Left lung (tissue), 10 donors: ENCODE results near the gene WASF3. TPM values are rescaled to one million over a fixed set of nuclear protein-coding genes. Genes with fewer than 3 reads are reported as not detected.

Source experiments
- ATAC-seq: fragments of 200-7000 bp; cut with Tn5 transposase; one replicate; pipeline ENCODE4 v1.9.1; 2020; ENCODE audit warnings: moderate library complexity
- DNase-seq, 4 donors: peaks; one replicate each; pipeline ENCODE4 v3.0.0-alpha.2; 2013 to 2020
- H3K27ac ChIP-seq, 2 donors: fragments of 200-600 bp; sonication (generic) in 1 of 2; one replicate each; pipeline versions ENCODE4 v1.5.0 to v1.8.0; 2020 to 2021
- H3K27me3 ChIP-seq, 2 donors: fragments of 200-600 bp; sonication (generic) in 1 of 2; one replicate each; pipeline versions ENCODE4 v1.5.0 to v1.8.0; 2020 to 2021
- H3K36me3 ChIP-seq, 2 donors: fragments of 200-600 bp; sonication (generic) in 1 of 2; one replicate each; pipeline versions ENCODE4 v1.5.0 to v1.8.0; 2020 to 2021
- H3K4me1 ChIP-seq, 2 donors: fragments of 200-600 bp; one replicate each; pipeline ENCODE4 v1.8.0; 2021
- H3K4me3 ChIP-seq, 2 donors: fragments of 200-600 bp; sonication (generic) in 1 of 2; one replicate each; pipeline versions ENCODE4 v1.5.0 to v1.8.0; 2020 to 2021; ENCODE audit warnings: mild to moderate bottlenecking in 1 of 2
- H3K9me3 ChIP-seq, 2 donors: fragments of 200-600 bp; sonication (generic) in 1 of 2; one replicate each; pipeline versions ENCODE4 v1.5.0 to v1.8.0; 2020 to 2021
- intact Hi-C, 2 donors: fragments of 100-400 bp; cut with DNase I; formaldehyde crosslinking; loops; one replicate each; pipeline versions ENCODE4 v1.11.2 to v1.14.2; 2022
- polyA plus RNA-seq, 6 donors: library from polyadenylated mRNA; unstranded; fragments of 120-200 nt; gene quantifications; one replicate each; pipeline ENCODE4 v1.2.1, GENCODE V29; 2013; ENCODE audit not compliant: insufficient read length in 6 of 6
- total RNA-seq, 2 donors: library from RNA; stranded (reverse); fragmentation: NEBNext Ultra II Directional; extraction: Animal tissue kit (Norgen Biotek cat#: 25700); gene quantifications; one replicate each; pipeline ENCODE4 v1.2.1, GENCODE V29; 2021
- TF ChIP-seq, protein P1 (sequence below), 2 donors: fragments of 200-600 bp; sonication (generic) in 1 of 2; IDR thresholded peaks; one replicate each; pipeline versions ENCODE4 v1.5.0 to v1.8.0; 2021; ENCODE audit warnings: antibody characterized with exemption in 2 of 2
- donor health status: DM: no; HTN: yes; CAD: no.
- donor health status: DM: no; HTN: no; CAD: no.

The WASF3 gene
- total and polyA plus RNA-seq, 8 donors: 10.9 to 24.5 (median 21.2) TPM

DNA sequence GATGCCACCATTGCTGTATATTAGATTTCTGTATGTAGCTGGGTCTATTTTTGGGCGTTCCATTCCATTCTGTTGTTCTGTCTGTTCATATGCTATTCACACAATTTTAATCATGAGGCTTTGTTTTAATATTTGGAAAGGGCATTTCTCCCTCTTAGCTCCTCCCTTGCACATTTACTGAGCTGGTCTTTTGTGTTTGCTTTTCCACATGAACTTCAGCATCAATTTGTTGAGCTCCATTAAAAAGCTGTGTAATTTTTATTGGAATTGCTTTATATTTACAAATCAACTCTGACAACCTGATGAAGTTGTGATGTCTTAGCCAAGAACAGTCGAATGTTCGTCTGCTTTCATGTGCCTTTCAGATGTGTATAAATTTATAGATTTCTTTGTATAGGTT is 14.0 kb downstream of the WASF3 start:
- DNase-seq (no peak), ATAC-seq (no peak)
- intact Hi-C loops: no loop called here
- no peaks in the 10 kb centered on the region for H3K36me3 ChIP-seq
- H3K4me1 ChIP-seq: no peaks in the 10 kb centered on the region
- H3K27ac ChIP-seq: no peak overlapping the region
- H3K4me3 ChIP-seq: no peak overlapping the region
- no peaks in the 10 kb centered on the region for H3K9me3 ChIP-seq
- TF ChIP-seq, protein P1, sequence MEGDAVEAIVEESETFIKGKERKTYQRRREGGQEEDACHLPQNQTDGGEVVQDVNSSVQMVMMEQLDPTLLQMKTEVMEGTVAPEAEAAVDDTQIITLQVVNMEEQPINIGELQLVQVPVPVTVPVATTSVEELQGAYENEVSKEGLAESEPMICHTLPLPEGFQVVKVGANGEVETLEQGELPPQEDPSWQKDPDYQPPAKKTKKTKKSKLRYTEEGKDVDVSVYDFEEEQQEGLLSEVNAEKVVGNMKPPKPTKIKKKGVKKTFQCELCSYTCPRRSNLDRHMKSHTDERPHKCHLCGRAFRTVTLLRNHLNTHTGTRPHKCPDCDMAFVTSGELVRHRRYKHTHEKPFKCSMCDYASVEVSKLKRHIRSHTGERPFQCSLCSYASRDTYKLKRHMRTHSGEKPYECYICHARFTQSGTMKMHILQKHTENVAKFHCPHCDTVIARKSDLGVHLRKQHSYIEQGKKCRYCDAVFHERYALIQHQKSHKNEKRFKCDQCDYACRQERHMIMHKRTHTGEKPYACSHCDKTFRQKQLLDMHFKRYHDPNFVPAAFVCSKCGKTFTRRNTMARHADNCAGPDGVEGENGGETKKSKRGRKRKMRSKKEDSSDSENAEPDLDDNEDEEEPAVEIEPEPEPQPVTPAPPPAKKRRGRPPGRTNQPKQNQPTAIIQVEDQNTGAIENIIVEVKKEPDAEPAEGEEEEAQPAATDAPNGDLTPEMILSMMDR (IDR thresholded peaks at IDR 0.05): no peak
- no peaks in the 10 kb centered on the region for H3K27me3 ChIP-seq

DNA sequence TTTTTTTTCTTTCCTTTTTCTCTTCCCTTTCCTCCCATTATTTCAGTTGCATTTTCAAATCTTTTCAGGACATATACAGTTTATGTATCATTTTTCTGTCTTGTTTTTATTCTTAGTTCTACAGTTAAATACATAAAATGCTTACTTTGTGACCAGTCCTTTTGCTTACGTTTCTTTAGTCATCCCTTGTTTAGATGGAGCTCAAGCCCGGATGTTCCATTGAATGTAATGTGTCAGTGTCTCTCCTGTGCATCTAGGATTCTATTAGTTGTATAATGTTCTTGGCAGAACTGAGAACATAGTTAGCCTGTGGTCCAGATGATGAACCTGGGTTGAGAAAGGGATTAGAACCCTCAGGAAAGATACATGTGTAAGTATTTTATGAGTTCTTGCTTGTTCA is 17.8 kb downstream of the WASF3 start:
- peaks cover 0 to 4% of the 10 kb centered on the region in 2 donors for H3K9me3 ChIP-seq
- no peaks in the 10 kb centered on the region for H3K27me3 ChIP-seq
- no peaks in the 10 kb centered on the region for H3K4me1 ChIP-seq
- DNase-seq (no peak), ATAC-seq (no peak)
- no peak overlapping the region for H3K27ac ChIP-seq
- TF ChIP-seq, protein P1 (IDR thresholded peaks at IDR 0.05): no peak
- no peaks in the 10 kb centered on the region for H3K36me3 ChIP-seq
- no peak overlapping the region for H3K4me3 ChIP-seq
- intact Hi-C loops: no loop called here

GRCh38 chr13:26579580-26579979 is 22.1 kb downstream of the WASF3 start:
- H3K4me1 ChIP-seq: peaks cover 0 to 5% of the 10 kb centered on the region in 2 donors
- H3K27me3 ChIP-seq: no peaks in the 10 kb centered on the region
- intact Hi-C loops: no loop called here
- DNase-seq (no peak), ATAC-seq (no peak)
- TF ChIP-seq, protein P1 (IDR thresholded peaks at IDR 0.05): no peak
- H3K9me3 ChIP-seq: peaks cover 0 to 4% of the 10 kb centered on the region in 2 donors
- H3K27ac ChIP-seq: no peak overlapping the region
- no peaks in the 10 kb centered on the region for H3K36me3 ChIP-seq
- H3K4me3 ChIP-seq: no peak overlapping the region

DNA sequence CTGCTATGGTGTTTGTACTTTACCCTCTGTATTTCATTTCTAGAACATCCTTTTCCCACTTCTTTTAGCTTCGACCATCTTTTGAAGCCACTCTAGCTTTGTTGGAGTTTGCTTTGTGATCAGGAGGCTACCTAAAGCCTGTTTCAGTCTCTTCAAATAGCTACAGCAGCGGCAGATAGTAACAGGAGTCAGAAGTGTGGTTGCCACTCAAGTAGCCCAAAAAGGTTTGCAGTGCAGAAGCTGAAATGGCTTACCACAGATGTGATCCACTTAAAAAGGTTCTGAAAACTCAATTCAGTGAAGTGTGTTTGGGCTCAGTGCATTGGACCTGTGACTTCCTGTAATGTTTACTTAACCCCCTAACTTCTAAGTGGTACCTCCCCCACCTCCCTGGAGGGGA is 26.2 kb downstream of the WASF3 start:
- peaks cover 0 to under 1% of the 10 kb centered on the region in 2 donors for H3K9me3 ChIP-seq
- H3K27ac ChIP-seq: no peak overlapping the region
- DNase-seq (no peak), ATAC-seq (no peak)
- peaks cover 0 to 5% of the 10 kb centered on the region in 2 donors for H3K4me1 ChIP-seq
- intact Hi-C loops: no loop called here
- H3K27me3 ChIP-seq: no peaks in the 10 kb centered on the region
- H3K4me3 ChIP-seq: no peak overlapping the region
- TF ChIP-seq, protein P1 (IDR thresholded peaks at IDR 0.05): no peak
- no peaks in the 10 kb centered on the region for H3K36me3 ChIP-seq

- H3K9me3 ChIP-seq: no peaks in the 10 kb centered on the region
- DNase-seq: no peak
- peaks cover 0 to 5% of the 10 kb centered on the region in 2 donors for H3K4me1 ChIP-seq
- H3K36me3 ChIP-seq: no peaks in the 10 kb centered on the region
- H3K4me3 ChIP-seq: no peak overlapping the region
- TF ChIP-seq, protein P1 (IDR thresholded peaks at IDR 0.05): no peak
- intact Hi-C loops: no loop called here
- ATAC-seq: no peak
- H3K27me3 ChIP-seq: no peaks in the 10 kb centered on the region
- no peak overlapping the region for H3K27ac ChIP-seq
Observed at GRCh38 chr13:26584713-26585112, 27.2 kb downstream of the WASF3 start.
